Measurements from ENCODE around the gene PPA1. TPM values are rescaled to one million over a fixed set of nuclear protein-coding genes. Genes with fewer than 3 reads are reported as not detected.
A peak's percentile ranks its signal among the peaks of the same experiment; 100 is the strongest.

Gene PPA1
- total RNA-seq, 1 donor from 2014 or later, result 175 TPM

GRCh38 chr10:70169011-70169410 lies 64.2 kb downstream of the PPA1 start:
- DNase-seq, result no peak
- no peaks in the 10 kb centered on the region for H3K27me3 ChIP-seq
- H3K4me1 ChIP-seq, result peaks cover 50% of the 10 kb centered on the region
- H3K4me3 ChIP-seq, result peak overlapping the region; percentile 93
- H3K36me3 ChIP-seq, result peaks cover 21% of the 10 kb centered on the region
- H3K9me3 ChIP-seq, result no peaks in the 10 kb centered on the region
- ATAC-seq, result no peak
- intact Hi-C loops (cut with DNase I), result no loop called here
- TF ChIP-seq, protein P1, sequence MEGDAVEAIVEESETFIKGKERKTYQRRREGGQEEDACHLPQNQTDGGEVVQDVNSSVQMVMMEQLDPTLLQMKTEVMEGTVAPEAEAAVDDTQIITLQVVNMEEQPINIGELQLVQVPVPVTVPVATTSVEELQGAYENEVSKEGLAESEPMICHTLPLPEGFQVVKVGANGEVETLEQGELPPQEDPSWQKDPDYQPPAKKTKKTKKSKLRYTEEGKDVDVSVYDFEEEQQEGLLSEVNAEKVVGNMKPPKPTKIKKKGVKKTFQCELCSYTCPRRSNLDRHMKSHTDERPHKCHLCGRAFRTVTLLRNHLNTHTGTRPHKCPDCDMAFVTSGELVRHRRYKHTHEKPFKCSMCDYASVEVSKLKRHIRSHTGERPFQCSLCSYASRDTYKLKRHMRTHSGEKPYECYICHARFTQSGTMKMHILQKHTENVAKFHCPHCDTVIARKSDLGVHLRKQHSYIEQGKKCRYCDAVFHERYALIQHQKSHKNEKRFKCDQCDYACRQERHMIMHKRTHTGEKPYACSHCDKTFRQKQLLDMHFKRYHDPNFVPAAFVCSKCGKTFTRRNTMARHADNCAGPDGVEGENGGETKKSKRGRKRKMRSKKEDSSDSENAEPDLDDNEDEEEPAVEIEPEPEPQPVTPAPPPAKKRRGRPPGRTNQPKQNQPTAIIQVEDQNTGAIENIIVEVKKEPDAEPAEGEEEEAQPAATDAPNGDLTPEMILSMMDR (IDR thresholded peaks at IDR 0.05), result no peak
- H3K27ac ChIP-seq, result peak overlapping the region; percentile 94

GRCh38 chr10:70167246-70167645 lies 66.0 kb downstream of the PPA1 start:
- peaks cover 61% of the 10 kb centered on the region for H3K4me1 ChIP-seq

GRCh38 chr10:70166394-70166793 lies 66.8 kb downstream of the PPA1 start:
- intact Hi-C loops (cut with DNase I), result no loop called here
- peaks cover 69% of the 10 kb centered on the region for H3K4me1 ChIP-seq
- no peak for ATAC-seq

More at GRCh38 chr10:70167246-70167645, 66.0 kb downstream of the PPA1 start:
- Histone ChIP-seq H3K9me3 (no peaks in the 10 kb centered on the region), H3K27me3 (no peaks in the 10 kb centered on the region), H3K36me3 (peaks cover 21% of the 10 kb centered on the region), H3K27ac (no peak overlapping the region), H3K4me3 (no peak overlapping the region)
- ATAC-seq (no peak), DNase-seq (no peak)
- TF ChIP-seq, protein P1 (IDR thresholded peaks at IDR 0.05), result no peak
- intact Hi-C loops (cut with DNase I), result no loop called here

GRCh38 chr10:70164163-70164562 lies 69.1 kb downstream of the PPA1 start:
- TF ChIP-seq, protein P1 (IDR thresholded peaks at IDR 0.05), result no peak

More at GRCh38 chr10:70166394-70166793, 66.8 kb downstream of the PPA1 start:
- no peak overlapping the region for H3K4me3 ChIP-seq
- TF ChIP-seq, protein P1 (IDR thresholded peaks at IDR 0.05), result no peak
- no peaks in the 10 kb centered on the region for H3K9me3 ChIP-seq
- DNase-seq, result no peak
- peaks cover 24% of the 10 kb centered on the region for H3K36me3 ChIP-seq
- no peaks in the 10 kb centered on the region for H3K27me3 ChIP-seq
- H3K27ac ChIP-seq, result no peak overlapping the region

DNA sequence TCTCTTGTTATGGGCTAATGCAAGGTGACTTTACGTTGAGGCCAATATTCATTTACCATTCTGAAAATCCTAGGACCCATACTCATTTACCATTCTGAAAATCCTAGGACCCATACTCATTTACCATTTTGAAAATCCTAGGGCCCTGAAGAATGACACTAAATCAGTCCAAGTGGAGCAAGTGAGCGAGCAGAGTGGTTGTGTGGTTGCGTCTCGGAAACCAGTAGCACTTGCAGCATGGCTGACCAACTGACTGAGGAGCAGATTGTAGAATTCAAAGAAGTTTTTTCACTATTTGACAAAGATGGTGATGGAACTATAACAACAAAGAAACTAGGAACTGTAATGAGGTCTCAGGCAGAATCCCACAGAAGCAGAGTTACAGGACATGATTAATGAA lies 69.8 kb downstream of the PPA1 start:
- ATAC-seq, result no peak
- Histone ChIP-seq H3K4me1 (peaks cover 56% of the 10 kb centered on the region), H3K36me3 (peaks cover 47% of the 10 kb centered on the region), H3K27me3 (no peaks in the 10 kb centered on the region), H3K4me3 (no peak overlapping the region), H3K9me3 (no peaks in the 10 kb centered on the region), H3K27ac (no peak overlapping the region)
- TF ChIP-seq, protein P1 (IDR thresholded peaks at IDR 0.05), result no peak
- no peak for DNase-seq
- intact Hi-C loops (cut with DNase I), result no loop called here

More at GRCh38 chr10:70164163-70164562, 69.1 kb downstream of the PPA1 start:
- intact Hi-C loops (cut with DNase I), result no loop called here
- no peaks in the 10 kb centered on the region for H3K27me3 ChIP-seq
- H3K4me1 ChIP-seq, result peaks cover 63% of the 10 kb centered on the region
- ATAC-seq, result no peak
- no peaks in the 10 kb centered on the region for H3K9me3 ChIP-seq
- DNase-seq, result no peak
- peaks cover 45% of the 10 kb centered on the region for H3K36me3 ChIP-seq
- H3K4me3 ChIP-seq, result no peak overlapping the region
- no peak overlapping the region for H3K27ac ChIP-seq

GRCh38 chr10:70162892-70163201 lies 70.4 kb downstream of the PPA1 start:
- H3K27ac ChIP-seq, result no peak overlapping the region
- intact Hi-C loops (cut with DNase I), result no loop called here
- peak; percentile 27 for ATAC-seq

More at GRCh38 chr10:70162892-70163201, 70.4 kb downstream of the PPA1 start:
- Histone ChIP-seq H3K36me3 (peaks cover 53% of the 10 kb centered on the region), H3K4me1 (peaks cover 50% of the 10 kb centered on the region), H3K4me3 (no peak overlapping the region), H3K9me3 (no peaks in the 10 kb centered on the region), H3K27me3 (no peaks in the 10 kb centered on the region)
- DNase-seq, result no peak
- TF ChIP-seq, protein P1 (IDR thresholded peaks at IDR 0.05), result no peak

Measured in upper lobe of right lung (tissue), 1 donor.